ENCODE results near the gene CDYL2.

Gene CDYL2

GRCh38 chr16:80637621-80638020, 166.8 kb downstream of the CDYL2 start:
- Histone ChIP-seq H3K18ac (ENCODE audit: low read length) (no peak overlapping the region), H4K91ac (ENCODE audit: low read depth, low read length, poor library complexity) (no peak overlapping the region), H3K14ac (ENCODE audit: low read length) (no peak overlapping the region), H3K27me3 (ENCODE audit: control insufficient read depth in 3 of 3, insufficient read depth in 3 of 3, low read depth in 1 of 3, low read length in 3 of 3) (no peaks in the 10 kb centered on the region), H2AK5ac (ENCODE audit: low read depth, low read length) (no peak overlapping the region), H3K4me2 (ENCODE audit: insufficient read depth, low read length, poor library complexity, severe bottlenecking) (no peak overlapping the region), H2BK15ac (ENCODE audit: low read length) (no peak overlapping the region), H3K9ac (ENCODE audit: low read depth, low read length, poor library complexity) (no peak overlapping the region), H3K27ac (replicated peaks; ENCODE audit: low read length) (no peak overlapping the region), H2AFZ (ENCODE audit: low read length) (no peak overlapping the region), H2BK120ac (ENCODE audit: low read depth, low read length) (no peak overlapping the region), H3K4ac (ENCODE audit: low read length) (no peak overlapping the region), H2BK12ac (ENCODE audit: low read length) (no peak overlapping the region), H3K23ac (ENCODE audit: low read depth, low read length, poor library complexity) (no peak overlapping the region), H2BK5ac (ENCODE audit: low read length) (no peak overlapping the region), H3K79me1 (ENCODE audit: low read depth, low read length) (no peaks in the 10 kb centered on the region), H4K8ac (ENCODE audit: low read depth, low read length) (no peak overlapping the region), H3K4me1 (ENCODE audit: control insufficient read depth in 2 of 2, insufficient read depth in 1 of 2, low read depth in 1 of 2, low read length in 2 of 2) (no peaks in the 10 kb centered on the region), H3K36me3 (replicated peaks in 1 of 2; ENCODE audit: control insufficient read depth in 2 of 2, insufficient read depth in 2 of 2, low read length in 2 of 2) (no peaks in the 10 kb centered on the region), H3K4me3 (ENCODE audit: low read length in 2 of 2) (no peak overlapping the region), H3K9me3 (replicated peaks in 1 of 2; ENCODE audit: control insufficient read depth in 2 of 2, insufficient read depth in 1 of 2, low read depth in 1 of 2, low read length in 2 of 2) (peaks cover 0 to 4% of the 10 kb centered on the region in 2 donors)
- no peak for DNase-seq (ENCODE audit: low spot score)
- WGBS, 2 donors (ENCODE audit: extremely low coverage in 2 of 2, insufficient read length in 2 of 2, insufficient replicate concordance in 1 of 2) = no CpG with 5 or more reads among the region's 4 CpGs

GRCh38 chr16:80631581-80631980, 172.8 kb downstream of the CDYL2 start:
- H3K79me1 ChIP-seq (ENCODE audit: low read depth, low read length) = no peaks in the 10 kb centered on the region
- no peak overlapping the region for H3K18ac ChIP-seq (ENCODE audit: low read length)
- H2BK120ac ChIP-seq (ENCODE audit: low read depth, low read length) = no peak overlapping the region
- H3K27ac ChIP-seq (replicated peaks; ENCODE audit: low read length) = no peak overlapping the region
- no peak overlapping the region for H3K4ac ChIP-seq (ENCODE audit: low read length)
- H4K8ac ChIP-seq (ENCODE audit: low read depth, low read length) = no peak overlapping the region
- H3K4me3 ChIP-seq (ENCODE audit: low read length in 2 of 2) = no peak overlapping the region
- no peak overlapping the region for H2BK5ac ChIP-seq (ENCODE audit: low read length)
- H2AFZ ChIP-seq (ENCODE audit: low read length) = no peak overlapping the region
- H3K4me2 ChIP-seq (ENCODE audit: insufficient read depth, low read length, poor library complexity, severe bottlenecking) = no peak overlapping the region
- no peak overlapping the region for H4K91ac ChIP-seq (ENCODE audit: low read depth, low read length, poor library complexity)
- H3K27me3 ChIP-seq (ENCODE audit: control insufficient read depth in 3 of 3, insufficient read depth in 3 of 3, low read depth in 1 of 3, low read length in 3 of 3) = no peaks in the 10 kb centered on the region
- H3K4me1 ChIP-seq (ENCODE audit: control insufficient read depth in 2 of 2, insufficient read depth in 1 of 2, low read depth in 1 of 2, low read length in 2 of 2) = no peaks in the 10 kb centered on the region
- no CpG with 5 or more reads among the region's 3 CpGs for WGBS, 2 donors (ENCODE audit: extremely low coverage in 2 of 2, insufficient read length in 2 of 2, insufficient replicate concordance in 1 of 2)
- no peak overlapping the region for H2BK15ac ChIP-seq (ENCODE audit: low read length)
- H3K9me3 ChIP-seq (replicated peaks in 1 of 2; ENCODE audit: control insufficient read depth in 2 of 2, insufficient read depth in 1 of 2, low read depth in 1 of 2, low read length in 2 of 2) = peaks cover 0 to 4% of the 10 kb centered on the region in 2 donors
- H2AK5ac ChIP-seq (ENCODE audit: low read depth, low read length) = no peak overlapping the region
- no peak overlapping the region for H3K14ac ChIP-seq (ENCODE audit: low read length)
- no peak overlapping the region for H3K23ac ChIP-seq (ENCODE audit: low read depth, low read length, poor library complexity)
- H3K9ac ChIP-seq (ENCODE audit: low read depth, low read length, poor library complexity) = no peak overlapping the region
- H3K36me3 ChIP-seq (replicated peaks in 1 of 2; ENCODE audit: control insufficient read depth in 2 of 2, insufficient read depth in 2 of 2, low read length in 2 of 2) = no peaks in the 10 kb centered on the region
- DNase-seq (ENCODE audit: low spot score) = no peak
- H2BK12ac ChIP-seq (ENCODE audit: low read length) = no peak overlapping the region

GRCh38 chr16:80628254-80628653, 176.1 kb downstream of the CDYL2 start:
- no peak for DNase-seq (ENCODE audit: low spot score)
- Histone ChIP-seq H3K27ac (replicated peaks; ENCODE audit: low read length) (no peak overlapping the region), H3K4me2 (ENCODE audit: insufficient read depth, low read length, poor library complexity, severe bottlenecking) (no peak overlapping the region), H3K9ac (ENCODE audit: low read depth, low read length, poor library complexity) (no peak overlapping the region), H2BK15ac (ENCODE audit: low read length) (no peak overlapping the region), H2BK120ac (ENCODE audit: low read depth, low read length) (no peak overlapping the region), H3K4me1 (ENCODE audit: control insufficient read depth in 2 of 2, insufficient read depth in 1 of 2, low read depth in 1 of 2, low read length in 2 of 2) (no peaks in the 10 kb centered on the region), H4K8ac (ENCODE audit: low read depth, low read length) (no peak overlapping the region), H3K9me3 (replicated peaks in 1 of 2; ENCODE audit: control insufficient read depth in 2 of 2, insufficient read depth in 1 of 2, low read depth in 1 of 2, low read length in 2 of 2) (peaks cover 0 to 5% of the 10 kb centered on the region in 2 donors), H3K14ac (ENCODE audit: low read length) (no peak overlapping the region), H2BK5ac (ENCODE audit: low read length) (no peak overlapping the region), H3K23ac (ENCODE audit: low read depth, low read length, poor library complexity) (no peak overlapping the region), H3K27me3 (ENCODE audit: control insufficient read depth in 3 of 3, insufficient read depth in 3 of 3, low read depth in 1 of 3, low read length in 3 of 3) (no peaks in the 10 kb centered on the region), H3K4me3 (ENCODE audit: low read length in 2 of 2) (no peak overlapping the region), H4K91ac (ENCODE audit: low read depth, low read length, poor library complexity) (no peak overlapping the region), H2AFZ (ENCODE audit: low read length) (no peak overlapping the region), H3K4ac (ENCODE audit: low read length) (no peak overlapping the region), H3K36me3 (replicated peaks in 1 of 2; ENCODE audit: control insufficient read depth in 2 of 2, insufficient read depth in 2 of 2, low read length in 2 of 2) (no peaks in the 10 kb centered on the region), H2BK12ac (ENCODE audit: low read length) (no peak overlapping the region), H2AK5ac (ENCODE audit: low read depth, low read length) (no peak overlapping the region), H3K18ac (ENCODE audit: low read length) (no peak overlapping the region), H3K79me1 (ENCODE audit: low read depth, low read length) (no peaks in the 10 kb centered on the region)
- no CpG with 5 or more reads among the region's 3 CpGs for WGBS, 2 donors (ENCODE audit: extremely low coverage in 2 of 2, insufficient read length in 2 of 2, insufficient replicate concordance in 1 of 2)

GRCh38 chr16:80627108-80627507, 177.3 kb downstream of the CDYL2 start:
- no peak overlapping the region for H4K91ac ChIP-seq (ENCODE audit: low read depth, low read length, poor library complexity)
- no peak overlapping the region for H2AFZ ChIP-seq (ENCODE audit: low read length)
- no peak overlapping the region for H3K9ac ChIP-seq (ENCODE audit: low read depth, low read length, poor library complexity)
- H3K27ac ChIP-seq (replicated peaks; ENCODE audit: low read length) = no peak overlapping the region
- WGBS, 2 donors (ENCODE audit: extremely low coverage in 2 of 2, insufficient read length in 2 of 2, insufficient replicate concordance in 1 of 2) = no CpG with 5 or more reads among the region's 1 CpG
- no peak overlapping the region for H3K18ac ChIP-seq (ENCODE audit: low read length)
- no peak overlapping the region for H2BK5ac ChIP-seq (ENCODE audit: low read length)
- H2BK15ac ChIP-seq (ENCODE audit: low read length) = no peak overlapping the region
- no peak overlapping the region for H2AK5ac ChIP-seq (ENCODE audit: low read depth, low read length)
- no peaks in the 10 kb centered on the region for H3K79me1 ChIP-seq (ENCODE audit: low read depth, low read length)
- peaks cover 0 to 4% of the 10 kb centered on the region in 2 donors for H3K9me3 ChIP-seq (replicated peaks in 1 of 2; ENCODE audit: control insufficient read depth in 2 of 2, insufficient read depth in 1 of 2, low read depth in 1 of 2, low read length in 2 of 2)
- no peak overlapping the region for H3K4ac ChIP-seq (ENCODE audit: low read length)
- H3K4me2 ChIP-seq (ENCODE audit: insufficient read depth, low read length, poor library complexity, severe bottlenecking) = no peak overlapping the region
- H3K27me3 ChIP-seq (ENCODE audit: control insufficient read depth in 3 of 3, insufficient read depth in 3 of 3, low read depth in 1 of 3, low read length in 3 of 3) = no peaks in the 10 kb centered on the region
- no peaks in the 10 kb centered on the region for H3K4me1 ChIP-seq (ENCODE audit: control insufficient read depth in 2 of 2, insufficient read depth in 1 of 2, low read depth in 1 of 2, low read length in 2 of 2)
- DNase-seq (ENCODE audit: low spot score) = no peak
- no peak overlapping the region for H3K14ac ChIP-seq (ENCODE audit: low read length)
- H3K23ac ChIP-seq (ENCODE audit: low read depth, low read length, poor library complexity) = no peak overlapping the region
- H3K4me3 ChIP-seq (ENCODE audit: low read length in 2 of 2) = no peak overlapping the region
- H2BK120ac ChIP-seq (ENCODE audit: low read depth, low read length) = no peak overlapping the region
- H2BK12ac ChIP-seq (ENCODE audit: low read length) = no peak overlapping the region
- no peak overlapping the region for H4K8ac ChIP-seq (ENCODE audit: low read depth, low read length)
- H3K36me3 ChIP-seq (replicated peaks in 1 of 2; ENCODE audit: control insufficient read depth in 2 of 2, insufficient read depth in 2 of 2, low read length in 2 of 2) = no peaks in the 10 kb centered on the region

Measured in neuronal stem cell (in vitro differentiated cells).